GM10847 (cell line): Measurements from ENCODE around the gene NIFK.

Source experiments
- POLR2A ChIP-seq: IDR thresholded peaks from 2 replicates; pipeline ENCODE4 v1.6.1; 2011; ENCODE audit not compliant: insufficient read length; ENCODE audit errors: extremely low read depth

Gene NIFK

GRCh38 chr2:121707344-121707919 is 29.2 kb downstream of the NIFK start:
- no peak for TF ChIP-seq POLR2A

- TF ChIP-seq POLR2A: no peak
These were observed 30.7 kb downstream of the NIFK start for GRCh38 chr2:121705958-121706357.

GRCh38 chr2:121705390-121705789 is 31.3 kb downstream of the NIFK start:
- no peak for TF ChIP-seq POLR2A

- no peak for TF ChIP-seq POLR2A
These were observed 37.0 kb downstream of the NIFK start for GRCh38 chr2:121699421-121700333.

- TF ChIP-seq POLR2A: no peak
These were observed 38.3 kb downstream of the NIFK start for GRCh38 chr2:121698318-121698930.

- no peak for TF ChIP-seq POLR2A
These were observed 39.5 kb downstream of the NIFK start for GRCh38 chr2:121697108-121697631.

- no peak for TF ChIP-seq POLR2A
These were observed 40.2 kb downstream of the NIFK start for GRCh38 chr2:121696410-121696930.

- no peak for TF ChIP-seq POLR2A
These were observed 41.6 kb downstream of the NIFK start for GRCh38 chr2:121695171-121695451.

GRCh38 chr2:121694398-121695170 is 42.1 kb downstream of the NIFK start:
- no peak for TF ChIP-seq POLR2A

GRCh38 chr2:121690095-121690494 is 46.6 kb downstream of the NIFK start:
- no peak for TF ChIP-seq POLR2A

GRCh38 chr2:121689356-121689755 is 47.3 kb downstream of the NIFK start:
- no peak for TF ChIP-seq POLR2A

- TF ChIP-seq POLR2A: no peak
These were observed 47.9 kb downstream of the NIFK start for GRCh38 chr2:121688820-121689219.

GRCh38 chr2:121686902-121687301 is 49.8 kb downstream of the NIFK start:
- no peak for TF ChIP-seq POLR2A

- TF ChIP-seq POLR2A: no peak
These were observed 50.5 kb downstream of the NIFK start for GRCh38 chr2:121686218-121686617.

GRCh38 chr2:121682396-121683298 is 54.0 kb downstream of the NIFK start:
- no peak for TF ChIP-seq POLR2A

- TF ChIP-seq POLR2A: no peak
These were observed 58.8 kb downstream of the NIFK start for GRCh38 chr2:121677855-121678254.
